NOMO-1 (cell line): ENCODE data around the gene TBCB.
A peak's percentile ranks its signal among the peaks of the same experiment; 100 is the strongest.

Source experiments
- DNase-seq, 2 experiments: peaks; one replicate each; lab custom pipeline; 2025; ENCODE audit not compliant: unreplicated experiment in 2 of 2; lab: John Stamatoyannopoulos, UW

TBCB gene

GRCh38 chr19:36101550-36102327 is 13.5 kb upstream of the TBCB start:
- DNase-seq = no peak

GRCh38 chr19:36103040-36103626 is 12.1 kb upstream of the TBCB start:
- no peak for DNase-seq

GRCh38 chr19:36103842-36104552 is 11.3 kb upstream of the TBCB start:
- DNase-seq = no peak

GRCh38 chr19:36106441-36106840 is 8.8 kb upstream of the TBCB start:
- no peak for DNase-seq

GRCh38 chr19:36106991-36107390 is 8.3 kb upstream of the TBCB start:
- DNase-seq = no peak

GRCh38 chr19:36108684-36109083 is 6.6 kb upstream of the TBCB start:
- no peak for DNase-seq

- DNase-seq = no peak
Observed at GRCh38 chr19:36110487-36111199, 4.6 kb upstream of the TBCB start, which contains the start of gene OVOL3. OVOL3 (plus strand) TSS chr19:36111143; CDS start chr19:36111203, 60 bp downstream.

- DNase-seq = no peak
Observed at GRCh38 chr19:36111200-36111539, 4.1 kb upstream of the TBCB start.

GRCh38 chr19:36112678-36113077 is 2.6 kb upstream of the TBCB start:
- no peak for DNase-seq

GRCh38 chr19:36113425-36113824 is 1.8 kb upstream of the TBCB start:
- DNase-seq = no peak

GRCh38 chr19:36113894-36114720 is 1.2 kb upstream of the TBCB start:
- no peak for DNase-seq

- DNase-seq = peak; percentile 99 to 100
Observed at GRCh38 chr19:36114721-36115452, 381 bp upstream of the TBCB start, which contains the start of gene POLR2I. POLR2I (minus strand) TSS chr19:36114875; CDS start chr19:36114856, 19 bp downstream.

- no peak for DNase-seq
Observed at GRCh38 chr19:36116344-36116637, 1.0 kb downstream of the TBCB start.

GRCh38 chr19:36120092-36120983 is 5.1 kb downstream of the TBCB start:
- no peak for DNase-seq

- DNase-seq = no peak
Observed at GRCh38 chr19:36120984-36121358, 5.7 kb downstream of the TBCB start.

GRCh38 chr19:36121486-36122124 is 6.3 kb downstream of the TBCB start:
- DNase-seq = no peak

GRCh38 chr19:36125557-36125956 is 10.3 kb downstream of the TBCB start:
- DNase-seq = no peak

- DNase-seq = peak; percentile 59 to 72
Observed at GRCh38 chr19:36128392-36128736, 13.1 kb downstream of the TBCB start.
